ENCODE data around the gene OR2B2. TPM values are rescaled to one million over a fixed set of nuclear protein-coding genes. Genes with fewer than 3 reads are reported as not detected.

Gene OR2B2
- total and polyA plus RNA-seq, 2 donors from 2014 or later = not detected

- H3K9ac ChIP-seq (ENCODE audit: low read length in 3 of 3) = peak overlapping the region in 1 of 3 donors; percentile 36
- H3K9me3 ChIP-seq (ENCODE audit: control insufficient read depth in 2 of 3, insufficient read depth in 1 of 3, low read length in 3 of 3) = no peaks in the 10 kb centered on the region
- no peak for TF ChIP-seq CTCF (IDR thresholded peaks at IDR 0.05; ENCODE audit: borderline replicate concordance, extremely low read depth, insufficient read depth)
- peak overlapping the region in 1 of 3 donors; percentile 48 for H3K4me3 ChIP-seq (ENCODE audit: low read length in 3 of 3)
- no peak for FAIRE-seq
- DNase-seq = peak in 2 of 5 donors; percentile 25 to 62
- peaks cover 0 to 9% (median 8%) of the 10 kb centered on the region in 3 donors for H3K4me1 ChIP-seq (ENCODE audit: control insufficient read depth in 2 of 3, insufficient read depth in 2 of 3, low read depth in 1 of 3, low read length in 3 of 3)
- intact Hi-C loops (cut with DNase I) = no loop called here
- H3K27me3 ChIP-seq (ENCODE audit: control insufficient read depth, insufficient read depth, low read length) = no peaks in the 10 kb centered on the region
- no peak overlapping the region for H3K27ac ChIP-seq (ENCODE audit: low read depth in 2 of 2, low read length in 2 of 2)
- H3K36me3 ChIP-seq (ENCODE audit: control insufficient read depth in 2 of 3, insufficient read depth in 3 of 3, low read length in 3 of 3) = no peaks in the 10 kb centered on the region
Observed at GRCh38 chr6:27867945-27868300, 44.3 kb downstream of the OR2B2 start.

- H3K27me3 ChIP-seq (ENCODE audit: control insufficient read depth, insufficient read depth, low read length) = no peaks in the 10 kb centered on the region
- H3K4me3 ChIP-seq (ENCODE audit: low read length in 3 of 3) = peak overlapping the region in 2 of 3 donors; percentile 67 to 93
- no peak for FAIRE-seq
- H3K36me3 ChIP-seq (ENCODE audit: control insufficient read depth in 2 of 3, insufficient read depth in 3 of 3, low read length in 3 of 3) = no peaks in the 10 kb centered on the region
- intact Hi-C loops (cut with DNase I) = no loop called here
- H3K4me1 ChIP-seq (ENCODE audit: control insufficient read depth in 2 of 3, insufficient read depth in 2 of 3, low read depth in 1 of 3, low read length in 3 of 3) = peaks cover 0 to 9% (median 8%) of the 10 kb centered on the region in 3 donors
- no peak for TF ChIP-seq CTCF (IDR thresholded peaks at IDR 0.05; ENCODE audit: borderline replicate concordance, extremely low read depth, insufficient read depth)
- peak; percentile 89 to 95 (median 94) for DNase-seq
- H3K9ac ChIP-seq (ENCODE audit: low read length in 3 of 3) = peak overlapping the region in 1 of 3 donors; percentile 36
- no peak overlapping the region for H3K27ac ChIP-seq (ENCODE audit: low read depth in 2 of 2, low read length in 2 of 2)
- no peaks in the 10 kb centered on the region for H3K9me3 ChIP-seq (ENCODE audit: control insufficient read depth in 2 of 3, insufficient read depth in 1 of 3, low read length in 3 of 3)
Observed at GRCh38 chr6:27867051-27867944, 44.9 kb downstream of the OR2B2 start.

GRCh38 chr6:27866357-27867050, 45.7 kb downstream of the OR2B2 start:
- no peaks in the 10 kb centered on the region for H3K27me3 ChIP-seq (ENCODE audit: control insufficient read depth, insufficient read depth, low read length)
- H3K36me3 ChIP-seq (ENCODE audit: control insufficient read depth in 2 of 3, insufficient read depth in 3 of 3, low read length in 3 of 3) = no peaks in the 10 kb centered on the region
- DNase-seq = peak in 3 of 5 donors; percentile 38 to 89 (median 85)
- peak overlapping the region in 1 of 3 donors; percentile 94 for H3K9ac ChIP-seq (ENCODE audit: low read length in 3 of 3)
- no peak for TF ChIP-seq CTCF (IDR thresholded peaks at IDR 0.05; ENCODE audit: borderline replicate concordance, extremely low read depth, insufficient read depth)
- FAIRE-seq = no peak
- H3K4me3 ChIP-seq (ENCODE audit: low read length in 3 of 3) = peak overlapping the region; percentile 56 to 93 (median 67)
- H3K9me3 ChIP-seq (ENCODE audit: control insufficient read depth in 2 of 3, insufficient read depth in 1 of 3, low read length in 3 of 3) = no peaks in the 10 kb centered on the region
- intact Hi-C loops (cut with DNase I) = no loop called here
- no peak overlapping the region for H3K27ac ChIP-seq (ENCODE audit: low read depth in 2 of 2, low read length in 2 of 2)
- peaks cover 0 to 9% (median 8%) of the 10 kb centered on the region in 3 donors for H3K4me1 ChIP-seq (ENCODE audit: control insufficient read depth in 2 of 3, insufficient read depth in 2 of 3, low read depth in 1 of 3, low read length in 3 of 3)
